Mesenchymal stem cell (in vitro differentiated cells and primary cell): ENCODE results near the gene SUMO1.

ENCODE experiments used
- DNase-seq: peaks from one replicate; pipeline ENCODE4 v3.0.0-alpha.2; 2013
- H2AFZ ChIP-seq: one replicate; pipeline ENCODE4 v1.6.1; 2013; ENCODE audit warnings: low read depth, mild to moderate bottlenecking, control low read depth, inconsistent platforms, low read length, moderate library complexity
- H2AK5ac ChIP-seq: 2 replicates; pipeline ENCODE4 v1.6.1; 2013; ENCODE audit warnings: low read length, moderate library complexity, mild to moderate bottlenecking, inconsistent platforms; ENCODE audit not compliant: severe bottlenecking
- H2BK120ac ChIP-seq: one replicate; pipeline ENCODE4 v1.6.1; 2013; ENCODE audit warnings: low read depth, mild to moderate bottlenecking, inconsistent platforms, low read length, moderate library complexity
- H2BK12ac ChIP-seq, 2 experiments: one replicate each; pipeline ENCODE4 v1.6.1; 2013; ENCODE audit warnings: inconsistent platforms in 2 of 2, low read length in 2 of 2, mild to moderate bottlenecking in 2 of 2, moderate library complexity in 2 of 2, control low read depth in 1 of 2
- H2BK15ac ChIP-seq: one replicate; pipeline ENCODE4 v1.6.1; 2013; ENCODE audit warnings: mild to moderate bottlenecking, low read depth, inconsistent platforms; ENCODE audit not compliant: poor library complexity, severe bottlenecking
- H2BK5ac ChIP-seq: 2 replicates; pipeline ENCODE4 v1.6.1; 2013; ENCODE audit warnings: low read depth, mild to moderate bottlenecking, low read length, control low read depth, inconsistent platforms; ENCODE audit not compliant: poor library complexity, severe bottlenecking
- H3K14ac ChIP-seq, 2 experiments: one replicate each; pipeline ENCODE4 v1.6.1; 2013; ENCODE audit warnings: inconsistent platforms in 2 of 2, low read length in 2 of 2, control low read depth in 1 of 2, mild to moderate bottlenecking in 1 of 2, moderate library complexity in 1 of 2
- H3K18ac ChIP-seq, 2 experiments: one replicate each; pipeline ENCODE4 v1.6.1; 2013; ENCODE audit warnings: inconsistent platforms in 2 of 2, low read length in 2 of 2, control low read depth in 1 of 2, low read depth in 1 of 2, mild to moderate bottlenecking in 1 of 2
- H3K23ac ChIP-seq, 2 experiments: one replicate each; pipeline ENCODE4 v1.6.1; 2013; ENCODE audit warnings: inconsistent platforms in 2 of 2, low read length in 2 of 2, mild to moderate bottlenecking in 2 of 2, moderate library complexity in 2 of 2, control low read depth in 1 of 2
- H3K27ac ChIP-seq: 2 replicates; pipeline ENCODE4 v1.5.1; 2013; ENCODE audit warnings: mild to moderate bottlenecking, moderate library complexity, low read length, control low read depth, inconsistent platforms; ENCODE audit not compliant: poor library complexity, severe bottlenecking
- H3K27me3 ChIP-seq, 2 experiments: 2 replicates each; pipeline versions ENCODE4 v1.6.1 to v1.7.0; 2013; ENCODE audit warnings: low read length in 2 of 2, mild to moderate bottlenecking in 2 of 2, moderate library complexity in 2 of 2, control low read depth in 1 of 2, inconsistent platforms in 1 of 2; ENCODE audit not compliant: control insufficient read depth in 1 of 2, insufficient read depth in 1 of 2
- H3K36me3 ChIP-seq, 2 experiments: 2 replicates each; pipeline versions ENCODE4 v1.6.1 to v1.7.0; 2013; ENCODE audit warnings: low read length in 2 of 2, control low read depth in 1 of 2, inconsistent platforms in 1 of 2, low read depth in 1 of 2, mild to moderate bottlenecking in 1 of 2; ENCODE audit not compliant: insufficient read depth in 2 of 2, control insufficient read depth in 1 of 2
- H3K4ac ChIP-seq, 2 experiments: one replicate each; pipeline ENCODE4 v1.6.1; 2013; ENCODE audit warnings: inconsistent platforms in 2 of 2, low read length in 2 of 2, mild to moderate bottlenecking in 2 of 2, moderate library complexity in 2 of 2, control low read depth in 1 of 2, low read depth in 1 of 2
- H3K4me1 ChIP-seq: 2 replicates; pipeline ENCODE4 v1.6.1; 2013; ENCODE audit warnings: low read depth, low read length, control low read depth; ENCODE audit not compliant: control insufficient read depth, insufficient read depth
- H3K4me2 ChIP-seq: 2 replicates; pipeline ENCODE4 v1.6.1; 2013; ENCODE audit warnings: low read length, mild to moderate bottlenecking, inconsistent platforms; ENCODE audit not compliant: poor library complexity, severe bottlenecking
- H3K4me3 ChIP-seq, 2 experiments: 2 replicates each; pipeline versions ENCODE4 v1.5.1 to v1.7.0; 2013; ENCODE audit warnings: low read length in 2 of 2, mild to moderate bottlenecking in 2 of 2, control low read depth in 1 of 2, low read depth in 1 of 2; ENCODE audit not compliant: insufficient read depth in 1 of 2
- H3K79me1 ChIP-seq: replicated peaks from 2 replicates; pipeline ENCODE4 v1.6.1; 2013; ENCODE audit warnings: mild to moderate bottlenecking, control low read depth, low read length, inconsistent platforms; ENCODE audit not compliant: poor library complexity, severe bottlenecking
- H3K9ac ChIP-seq: 2 replicates; pipeline ENCODE4 v1.7.0; 2013; ENCODE audit warnings: mild to moderate bottlenecking, low read length, moderate library complexity
- H3K9me3 ChIP-seq: 2 replicates; pipeline ENCODE4 v1.7.0; 2013; ENCODE audit warnings: mild to moderate bottlenecking, low read length; ENCODE audit not compliant: control insufficient read depth
- H4K8ac ChIP-seq: one replicate; pipeline ENCODE4 v1.6.1; 2013; ENCODE audit warnings: inconsistent platforms, mild to moderate bottlenecking, low read length, moderate library complexity
- H4K91ac ChIP-seq: one replicate; pipeline ENCODE4 v1.6.1; 2013; ENCODE audit warnings: mild to moderate bottlenecking, low read length, inconsistent platforms
- WGBS: methylation state at CpG from one replicate; pipeline ENCODE4 v1.1.7; 2013; ENCODE audit warnings: mixed read lengths; 5-methylcytosine and 5-hydroxymethylcytosine counted together

SUMO1 gene

GRCh38 chr2:202196727-202197126 lies 41.7 kb downstream of the SUMO1 start:
- H2BK15ac ChIP-seq: no peak overlapping the region
- H2AK5ac ChIP-seq: no peak overlapping the region
- DNase-seq: no peak
- no peak overlapping the region for H2AFZ ChIP-seq
- H3K27me3 ChIP-seq: no peaks in the 10 kb centered on the region
- H3K14ac ChIP-seq: no peak overlapping the region
- no peaks in the 10 kb centered on the region for H3K9me3 ChIP-seq
- H3K36me3 ChIP-seq: peaks cover 6 to 7% of the 10 kb centered on the region in 2 experiments
- no peak overlapping the region for H3K4me2 ChIP-seq
- H4K91ac ChIP-seq: no peak overlapping the region
- H3K23ac ChIP-seq: no peak overlapping the region
- no peak overlapping the region for H4K8ac ChIP-seq
- H3K4me1 ChIP-seq: no peaks in the 10 kb centered on the region
- H3K9ac ChIP-seq: no peak overlapping the region
- no peak overlapping the region for H2BK120ac ChIP-seq
- H3K4ac ChIP-seq: no peak overlapping the region
- H2BK12ac ChIP-seq: no peak overlapping the region
- no peaks in the 10 kb centered on the region for H3K79me1 ChIP-seq
- 94% methylated on average over 5 of the region's 6 CpGs for WGBS
- H3K27ac ChIP-seq: no peak overlapping the region
- no peak overlapping the region for H3K18ac ChIP-seq
- no peak overlapping the region for H2BK5ac ChIP-seq
- no peak overlapping the region for H3K4me3 ChIP-seq

- Histone ChIP-seq H2BK12ac (no peak overlapping the region), H3K27me3 (peaks cover 4 to 7% of the 10 kb centered on the region in 2 experiments), H2AFZ (no peak overlapping the region), H3K4ac (no peak overlapping the region), H3K9ac (no peak overlapping the region), H3K14ac (no peak overlapping the region), H3K18ac (no peak overlapping the region), H2BK120ac (no peak overlapping the region), H2BK15ac (no peak overlapping the region), H3K79me1 (no peaks in the 10 kb centered on the region), H3K23ac (no peak overlapping the region), H3K36me3 (no peaks in the 10 kb centered on the region), H4K8ac (no peak overlapping the region), H3K9me3 (no peaks in the 10 kb centered on the region), H3K4me2 (no peak overlapping the region), H3K4me3 (no peak overlapping the region), H3K4me1 (no peaks in the 10 kb centered on the region), H4K91ac (no peak overlapping the region), H3K27ac (no peak overlapping the region), H2BK5ac (no peak overlapping the region), H2AK5ac (no peak overlapping the region)
- DNase-seq: no peak
- WGBS: 94% methylated on average over 3 of the region's 3 CpGs
Measured at GRCh38 chr2:202194418-202194817, 44.0 kb downstream of the SUMO1 start.

- H3K27ac ChIP-seq: no peak overlapping the region
- no peak overlapping the region for H2BK15ac ChIP-seq
- H3K4me3 ChIP-seq: no peak overlapping the region
- peaks cover 4 to 9% of the 10 kb centered on the region in 2 experiments for H3K27me3 ChIP-seq
- no peak overlapping the region for H2BK12ac ChIP-seq
- H3K23ac ChIP-seq: no peak overlapping the region
- no peaks in the 10 kb centered on the region for H3K36me3 ChIP-seq
- H3K9me3 ChIP-seq: no peaks in the 10 kb centered on the region
- no peaks in the 10 kb centered on the region for H3K4me1 ChIP-seq
- WGBS: 77% methylated on average over 3 of the region's 7 CpGs
- no peak overlapping the region for H3K9ac ChIP-seq
- H3K18ac ChIP-seq: no peak overlapping the region
- no peak overlapping the region for H3K4me2 ChIP-seq
- H2AFZ ChIP-seq: no peak overlapping the region
- no peaks in the 10 kb centered on the region for H3K79me1 ChIP-seq
- H3K14ac ChIP-seq: no peak overlapping the region
- H2AK5ac ChIP-seq: no peak overlapping the region
- H4K8ac ChIP-seq: no peak overlapping the region
- no peak overlapping the region for H2BK5ac ChIP-seq
- H3K4ac ChIP-seq: no peak overlapping the region
- no peak overlapping the region for H2BK120ac ChIP-seq
- no peak overlapping the region for H4K91ac ChIP-seq
- no peak for DNase-seq
Measured at GRCh38 chr2:202193881-202194353, 44.5 kb downstream of the SUMO1 start.

- Histone ChIP-seq H3K79me1 (no peaks in the 10 kb centered on the region), H3K4me2 (no peak overlapping the region), H3K23ac (no peak overlapping the region), H3K4me1 (no peaks in the 10 kb centered on the region), H2BK5ac (no peak overlapping the region), H4K91ac (no peak overlapping the region), H3K36me3 (no peaks in the 10 kb centered on the region), H4K8ac (no peak overlapping the region), H2AFZ (no peak overlapping the region), H3K9me3 (no peaks in the 10 kb centered on the region), H3K14ac (no peak overlapping the region), H3K18ac (no peak overlapping the region), H3K9ac (no peak overlapping the region), H2BK12ac (no peak overlapping the region), H3K27ac (no peak overlapping the region), H3K4me3 (no peak overlapping the region), H2BK15ac (no peak overlapping the region), H2BK120ac (no peak overlapping the region), H3K4ac (no peak overlapping the region), H2AK5ac (no peak overlapping the region), H3K27me3 (peaks cover 4 to 14% of the 10 kb centered on the region in 2 experiments)
- no peak for DNase-seq
- WGBS: 93% methylated on average over 5 of the region's 5 CpGs
Measured at GRCh38 chr2:202193305-202193704, 45.1 kb downstream of the SUMO1 start.
